Astrocyte (in vitro differentiated cells and primary cell): Measurements from ENCODE around the gene KCNK10. TPM values are rescaled to one million over a fixed set of nuclear protein-coding genes. Genes with fewer than 3 reads are reported as not detected.

ENCODE experiments used
- DNase-seq: peaks from one replicate; pipeline ENCODE4 v3.0.0-alpha.2; 2010; ENCODE audit warnings: low read depth
- FAIRE-seq: peaks from 2 replicates; lab custom pipeline; 2011; peaks lifted over from hg19 to GRCh38; lab: Jason Lieb, UNC
- H2AFZ ChIP-seq: 2 replicates; pipeline ENCODE4 v1.6.0; 2012; ENCODE audit warnings: low read depth, low read length, inconsistent platforms
- H3K27ac ChIP-seq: 2 replicates; pipeline ENCODE4 v1.5.1; 2011; ENCODE audit warnings: low read depth, low read length, inconsistent platforms
- H3K27me3 ChIP-seq: 2 replicates; pipeline ENCODE4 v1.6.0; 2011; ENCODE audit warnings: low read length, inconsistent platforms; ENCODE audit not compliant: insufficient read depth
- H3K36me3 ChIP-seq: 2 replicates; pipeline ENCODE4 v1.5.1; 2011; ENCODE audit warnings: low read length, inconsistent platforms; ENCODE audit not compliant: insufficient read depth
- H3K4me1 ChIP-seq: 2 replicates; pipeline ENCODE4 v1.5.1; 2011; ENCODE audit warnings: low read length, inconsistent platforms; ENCODE audit not compliant: insufficient read depth
- H3K4me2 ChIP-seq: 2 replicates; pipeline ENCODE4 v1.6.0; 2012; ENCODE audit warnings: low read length, inconsistent platforms
- H3K4me3 ChIP-seq: 2 replicates; pipeline ENCODE4 v1.5.1; 2011; ENCODE audit warnings: low read depth, mild to moderate bottlenecking, low read length, inconsistent platforms; ENCODE audit not compliant: insufficient read depth
- H3K79me2 ChIP-seq: 2 replicates; pipeline ENCODE4 v1.6.0; 2012; ENCODE audit warnings: mild to moderate bottlenecking, low read length, inconsistent platforms; ENCODE audit not compliant: insufficient read depth
- H3K9ac ChIP-seq: 2 replicates; pipeline ENCODE4 v1.6.0; 2012; ENCODE audit warnings: mild to moderate bottlenecking, low read length, inconsistent platforms
- H3K9me3 ChIP-seq: 2 replicates; pipeline ENCODE4 v1.5.1; 2012; ENCODE audit warnings: low read depth, mild to moderate bottlenecking, low read length, inconsistent platforms; ENCODE audit not compliant: insufficient read depth
- H4K20me1 ChIP-seq: 2 replicates; pipeline ENCODE4 v1.6.0; 2012; ENCODE audit warnings: low read length, inconsistent platforms; ENCODE audit not compliant: insufficient read depth
- H3K27ac Mint-ChIP-seq: one replicate; pipeline ENCODE4 v1.8.0; 2021; ENCODE audit warnings: mild to moderate bottlenecking, mixed read lengths; ENCODE audit not compliant: unreplicated experiment
- H3K27me3 Mint-ChIP-seq: one replicate; pipeline ENCODE4 v1.8.0; 2021; ENCODE audit warnings: low read depth, mixed read lengths; ENCODE audit not compliant: unreplicated experiment
- H3K36me3 Mint-ChIP-seq: one replicate; pipeline ENCODE4 v1.8.0; 2021; ENCODE audit warnings: low read depth, mixed read lengths; ENCODE audit not compliant: unreplicated experiment
- H3K4me1 Mint-ChIP-seq: one replicate; pipeline ENCODE4 v1.8.0; 2021; ENCODE audit warnings: low read depth, mixed read lengths; ENCODE audit not compliant: unreplicated experiment
- H3K4me3 Mint-ChIP-seq: one replicate; pipeline ENCODE4 v1.8.0; 2021; ENCODE audit warnings: mild to moderate bottlenecking, moderate library complexity, mixed read lengths; ENCODE audit not compliant: unreplicated experiment
- H3K9me3 Mint-ChIP-seq: one replicate; pipeline ENCODE4 v1.8.0; 2021; ENCODE audit warnings: mild to moderate bottlenecking, mixed read lengths; ENCODE audit not compliant: unreplicated experiment
- CTCF ChIP-seq: IDR thresholded peaks from 2 replicates; pipeline ENCODE4 v1.5.1; 2011; ENCODE audit warnings: low read depth, mild to moderate bottlenecking, inconsistent platforms, low read length, moderate library complexity; ENCODE audit not compliant: insufficient read depth
- EZH2 ChIP-seq: IDR thresholded peaks from 2 replicates; pipeline ENCODE4 v1.6.1; 2012; ENCODE audit warnings: mild to moderate bottlenecking, low read length, inconsistent platforms; ENCODE audit not compliant: insufficient read depth
- total RNA-seq: library from RNA; stranded (reverse); gene quantifications from 2 replicates; pipeline ENCODE4 v1.2.1, GENCODE V29; 2021

KCNK10 gene
- total RNA-seq, 1 donor from 2014 or later: 0.14 TPM

- no peak overlapping the region for H3K4me3 Mint-ChIP-seq
- FAIRE-seq: no peak
- TF ChIP-seq CTCF (no peak), EZH2 (no peak)
- Histone ChIP-seq H3K9ac (no peak overlapping the region), H3K27me3 (no peaks in the 10 kb centered on the region), H3K4me2 (no peak overlapping the region), H2AFZ (no peak overlapping the region), H3K9me3 (no peaks in the 10 kb centered on the region), H3K36me3 (no peaks in the 10 kb centered on the region), H4K20me1 (no peaks in the 10 kb centered on the region), H3K27ac (no peak overlapping the region), H3K4me1 (no peaks in the 10 kb centered on the region), H3K4me3 (no peak overlapping the region), H3K79me2 (no peaks in the 10 kb centered on the region)
- no peak overlapping the region for H3K27ac Mint-ChIP-seq
- no peaks in the 10 kb centered on the region for H3K36me3 Mint-ChIP-seq
- H3K4me1 Mint-ChIP-seq: no peaks in the 10 kb centered on the region
- no peaks in the 10 kb centered on the region for H3K27me3 Mint-ChIP-seq
- H3K9me3 Mint-ChIP-seq: no peaks in the 10 kb centered on the region
- no peak for DNase-seq
Measured at GRCh38 chr14:88346048-88346639, 23.1 kb upstream of the KCNK10 start.

GRCh38 chr14:88342980-88343379 lies 19.9 kb upstream of the KCNK10 start:
- DNase-seq: no peak
- H4K20me1 ChIP-seq: no peaks in the 10 kb centered on the region
- TF ChIP-seq EZH2 (no peak), CTCF (no peak)
- H3K27me3 ChIP-seq: no peaks in the 10 kb centered on the region
- no peak overlapping the region for H3K4me3 Mint-ChIP-seq
- H3K4me1 Mint-ChIP-seq: no peaks in the 10 kb centered on the region
- no peaks in the 10 kb centered on the region for H3K36me3 ChIP-seq
- H3K27ac Mint-ChIP-seq: no peak overlapping the region
- H3K9ac ChIP-seq: no peak overlapping the region
- no peak for FAIRE-seq
- H3K4me2 ChIP-seq: no peak overlapping the region
- no peak overlapping the region for H3K27ac ChIP-seq
- H2AFZ ChIP-seq: no peak overlapping the region
- H3K36me3 Mint-ChIP-seq: no peaks in the 10 kb centered on the region
- H3K9me3 Mint-ChIP-seq: no peaks in the 10 kb centered on the region
- H3K27me3 Mint-ChIP-seq: no peaks in the 10 kb centered on the region
- no peaks in the 10 kb centered on the region for H3K79me2 ChIP-seq
- no peaks in the 10 kb centered on the region for H3K4me1 ChIP-seq
- no peak overlapping the region for H3K4me3 ChIP-seq
- H3K9me3 ChIP-seq: no peaks in the 10 kb centered on the region

GRCh38 chr14:88340357-88340756 lies 17.3 kb upstream of the KCNK10 start:
- no peak for DNase-seq
- H3K27ac Mint-ChIP-seq: no peak overlapping the region
- Histone ChIP-seq H3K79me2 (no peaks in the 10 kb centered on the region), H3K36me3 (no peaks in the 10 kb centered on the region), H3K27me3 (no peaks in the 10 kb centered on the region), H3K9me3 (no peaks in the 10 kb centered on the region), H4K20me1 (no peaks in the 10 kb centered on the region), H3K27ac (no peak overlapping the region), H3K4me2 (no peak overlapping the region), H3K9ac (no peak overlapping the region), H3K4me3 (no peak overlapping the region), H3K4me1 (no peaks in the 10 kb centered on the region), H2AFZ (no peak overlapping the region)
- H3K36me3 Mint-ChIP-seq: no peaks in the 10 kb centered on the region
- H3K27me3 Mint-ChIP-seq: no peaks in the 10 kb centered on the region
- TF ChIP-seq EZH2: no peak
- TF ChIP-seq CTCF: no peak
- FAIRE-seq: no peak
- H3K9me3 Mint-ChIP-seq: no peaks in the 10 kb centered on the region
- H3K4me1 Mint-ChIP-seq: no peaks in the 10 kb centered on the region
- no peak overlapping the region for H3K4me3 Mint-ChIP-seq
